A549 (cell line): ENCODE measurements around the gene LILRA5. TPM values are rescaled to one million over a fixed set of nuclear protein-coding genes. Genes with fewer than 3 reads are reported as not detected.

Experiments
- ATAC-seq, 2 experiments: fragments of 200-7000 bp in 1 of 2; fragments of >200 bp in 1 of 2; cut with Nextera tagmentation in 1 of 2; cut with Tn5 transposase in 1 of 2; 3 replicates each; pipeline versions ENCODE4 v1.8.0 to v1.9.1; 2018 to 2020; ENCODE audit warnings: mild to moderate bottlenecking in 1 of 2, moderate library complexity in 1 of 2
- CTCF ChIA-PET: fragments of 300-600 bp; sonication (Branson Sonifier 250); formaldehyde crosslinking; extraction: SDS; loops from one replicate; lab custom pipeline; 2021; ENCODE audit warnings: antibody characterized with exemption, inconsistent platforms; lab: Yijun Ruan, JAX
- POLR2A ChIA-PET: fragments of 350-600 bp; formaldehyde crosslinking; extraction: SDS; loops from one replicate; lab custom pipeline; 2021; ENCODE audit warnings: antibody characterized with exemption, inconsistent platforms; lab: Yijun Ruan, JAX
- DNase-seq, 2 experiments: peaks; one replicate each; pipeline versions ENCODE4 v3.0.0 to v3.0.0-alpha.2; 2011 to 2016; ENCODE audit warnings: low read depth in 1 of 2, low spot score in 1 of 2
- FAIRE-seq: peaks from 2 replicates; lab custom pipeline; 2011; peaks lifted over from hg19 to GRCh38; lab: Jason Lieb, UNC
- H3K27ac ChIP-seq, 2 experiments: fragments of >200 bp; sonication (Bioruptor Twin); formaldehyde crosslinking; 3 replicates each; pipeline ENCODE4 v1.5.1; 2016 to 2017
- H3K4me1 ChIP-seq: fragments of >200 bp; sonication (Bioruptor Twin); formaldehyde crosslinking; 3 replicates; pipeline ENCODE4 v1.6.1; 2016
- H3K4me2 ChIP-seq: fragments of >200 bp; sonication (Bioruptor Twin); formaldehyde crosslinking; 3 replicates; pipeline ENCODE4 v1.6.1; 2016
- H3K4me3 ChIP-seq: fragments of >200 bp; sonication (Bioruptor Twin); formaldehyde crosslinking; 3 replicates; pipeline ENCODE4 v1.5.1; 2016
- H3K9me3 ChIP-seq: fragments of >200 bp; sonication (Bioruptor Twin); formaldehyde crosslinking; 3 replicates; pipeline ENCODE4 v1.6.1; 2016
- CBX2 ChIP-seq: fragments of 200-600 bp; sonication (generic); IDR thresholded peaks from 2 replicates; pipeline ENCODE4 v1.6.1; 2016; ENCODE audit warnings: low read depth, mild to moderate bottlenecking, borderline replicate concordance
- CHD2 ChIP-seq: fragments of 150-350 bp; IDR thresholded peaks from 2 replicates; pipeline ENCODE4 v1.6.1; 2014; ENCODE audit warnings: low read length; ENCODE audit not compliant: partially characterized antibody
- CHD4 ChIP-seq: fragments of 200-600 bp; sonication (generic); IDR thresholded peaks from 2 replicates; pipeline ENCODE4 v1.6.1; 2016; ENCODE audit warnings: antibody characterized with exemption, mild to moderate bottlenecking, borderline replicate concordance
- EHF ChIP-seq: fragments of 250-450 bp; sonication (Bioruptor Pico); IDR thresholded peaks from 2 replicates; pipeline ENCODE4 v1.5.0; 2020; ENCODE audit warnings: mild to moderate bottlenecking
- ESRRA ChIP-seq: fragments of 150-350 bp; IDR thresholded peaks from 2 replicates; pipeline ENCODE4 v1.6.1; 2014; ENCODE audit warnings: mild to moderate bottlenecking, low read length, borderline replicate concordance
- FOXS1 ChIP-seq: fragments of 250-450 bp; sonication (Bioruptor Pico); IDR thresholded peaks from 2 replicates; pipeline ENCODE4 v1.5.0; 2020; ENCODE audit warnings: mild to moderate bottlenecking, moderate library complexity
- HEYL ChIP-seq: fragments of 250-450 bp; sonication (Bioruptor Pico); IDR thresholded peaks from 2 replicates; pipeline ENCODE4 v1.8.0; 2021; ENCODE audit warnings: mild to moderate bottlenecking, moderate library complexity
- HOXB5 ChIP-seq: fragments of 250-450 bp; sonication (Bioruptor Pico); IDR thresholded peaks from 2 replicates; pipeline ENCODE4 v1.5.0; 2020; ENCODE audit warnings: mild to moderate bottlenecking, moderate library complexity
- JUNB ChIP-seq: fragments of >200 bp; sonication (Bioruptor Twin); formaldehyde crosslinking; IDR thresholded peaks from 2 replicates; pipeline ENCODE4 v1.6.1; 2016
- KDM1A ChIP-seq: fragments of 200-600 bp; sonication (generic); IDR thresholded peaks from 2 replicates; pipeline ENCODE4 v1.6.1; 2016; ENCODE audit warnings: low read depth, mild to moderate bottlenecking
- KDM5A ChIP-seq: fragments of 200-600 bp; sonication (generic); IDR thresholded peaks from 2 replicates; pipeline ENCODE4 v1.6.1; 2016; ENCODE audit warnings: antibody characterized with exemption, mild to moderate bottlenecking
- MAFK ChIP-seq: fragments of 450-650 bp; IDR thresholded peaks from 2 replicates; pipeline ENCODE4 v1.6.1; 2014; ENCODE audit not compliant: partially characterized antibody
- NR3C1 ChIP-seq: fragments of >200 bp; sonication (Bioruptor Twin); formaldehyde crosslinking; IDR thresholded peaks from 3 replicates; pipeline ENCODE4 v1.6.1; 2017
- PBX3 ChIP-seq: IDR thresholded peaks from 2 replicates; pipeline ENCODE4 v1.6.1; 2012
- POLR2A ChIP-seq: IDR thresholded peaks from 2 replicates; pipeline ENCODE4 v1.6.1; 2012; ENCODE audit warnings: mild to moderate bottlenecking, low read length
- RARB ChIP-seq: fragments of 250-450 bp; sonication (Bioruptor Pico); IDR thresholded peaks from 2 replicates; pipeline ENCODE4 v1.8.0; 2021; ENCODE audit warnings: mild to moderate bottlenecking, moderate library complexity
- RCOR1 ChIP-seq: fragments of 150-350 bp; IDR thresholded peaks from 2 replicates; pipeline ENCODE4 v1.6.1; 2014; ENCODE audit warnings: antibody characterized with exemption, low read length, low read depth
- RNF2 ChIP-seq: fragments of 200-600 bp; sonication (generic); IDR thresholded peaks from 2 replicates; pipeline ENCODE4 v1.6.1; 2016; ENCODE audit warnings: low read depth, mild to moderate bottlenecking, antibody characterized with exemption, moderate library complexity, borderline replicate concordance
- SMC3 ChIP-seq: fragments of >200 bp; sonication (Bioruptor Twin); formaldehyde crosslinking; IDR thresholded peaks from 3 replicates; pipeline ENCODE4 v1.6.1; 2018; ENCODE audit warnings: inconsistent platforms
- SREBF2 ChIP-seq: fragments of 450-650 bp; IDR thresholded peaks from 2 replicates; pipeline ENCODE4 v1.6.1; 2014; ENCODE audit warnings: mild to moderate bottlenecking, moderate library complexity
- TP53 ChIP-seq: fragments of 250-450 bp; sonication (Bioruptor Pico); IDR thresholded peaks from 2 replicates; pipeline ENCODE4 v1.5.0; 2021; ENCODE audit warnings: mild to moderate bottlenecking, moderate library complexity
- WGBS: methylation state at CpG from one replicate; pipeline ENCODE4 v1.1.6; 2017; ENCODE audit errors: missing lambda C conversion rate; 5-methylcytosine and 5-hydroxymethylcytosine counted together
- polyA plus RNA-seq, 4 experiments: library from polyadenylated mRNA; depleted of rRNA in 3 of 4; stranded (reverse); fragments of >200 nt; fragmentation: RNase III in 1 of 4; extraction: RNeasy Plus Mini Kit Qiagen cat#74134 plus additional on column Dnase treatment in 1 of 4; gene quantifications; 2 replicates in 3 of 4; 3 replicates in 1 of 4; pipeline ENCODE4 v1.2.3, GENCODE V29; 2011 to 2017

LILRA5 gene
- polyA plus RNA-seq, 2 of the 4 experiments (the other 2 are of a cell fraction): not detected

- TF ChIP-seq TP53: no peak
- TF ChIP-seq HOXB5: no peak
- TF ChIP-seq PBX3: no peak
- no peak for TF ChIP-seq JUNB
- TF ChIP-seq CBX2: no peak
- no peak for TF ChIP-seq POLR2A
- no peak for TF ChIP-seq KDM5A
Observed at GRCh38 chr19:54336893-54337857, 24.2 kb upstream of the LILRA5 start (continued).

GRCh38 chr19:54335979-54336892, 23.3 kb upstream of the LILRA5 start:
- POLR2A ChIA-PET: no interaction called here
- Histone ChIP-seq H3K9me3 (no peaks in the 10 kb centered on the region), H3K27ac (no peak overlapping the region), H3K4me2 (no peak overlapping the region), H3K4me1 (no peaks in the 10 kb centered on the region), H3K4me3 (no peak overlapping the region)
- no peak for FAIRE-seq
- WGBS: 16% methylated on average over 12 of the region's 12 CpGs
- TF ChIP-seq CHD4 (no peak), MAFK (no peak), RNF2 (no peak), SMC3 (no peak), CHD2 (no peak), FOXS1 (CRISPR knock-in tag) (no peak), ESRRA (no peak), HEYL (CRISPR knock-in tag) (no peak), CBX2 (no peak), EHF (CRISPR knock-in tag) (no peak), RCOR1 (no peak)
- ATAC-seq: no peak; a peak in 1 of 6 replicates
- CTCF ChIA-PET: no interaction called here
- DNase-seq: no peak

- ATAC-seq (no peak), FAIRE-seq (no peak), DNase-seq (no peak)
- WGBS: 38% methylated on average over 5 of the region's 5 CpGs
- Histone ChIP-seq H3K4me1 (no peaks in the 10 kb centered on the region), H3K4me2 (no peak overlapping the region), H3K4me3 (no peak overlapping the region), H3K9me3 (no peaks in the 10 kb centered on the region), H3K27ac (no peak overlapping the region)
- no peak for TF ChIP-seq SREBF2
- no peak for TF ChIP-seq NR3C1
- TF ChIP-seq KDM1A: no peak
- TF ChIP-seq RARB: no peak
- ChIA-PET CTCF (interaction anchor here (1.2 kb wide), 1 partner anchor 13 kb away, joined by 6 read pairs; no protein-coding TSS in a partner anchor), POLR2A (no interaction called here)
Observed at GRCh38 chr19:54335164-54335563, 22.2 kb upstream of the LILRA5 start.
